Astrocyte of the spinal cord (primary cell): ENCODE results near the gene IMPA2.
"Not testable (repeated sequence)": the region's sequence is repeated elsewhere in the genome, so short reads cannot be mapped to it uniquely, and the experiment has no call there.

Source experiments
- DNase-seq: peaks from one replicate; pipeline ENCODE4 v3.0.0; 2011; ENCODE audit warnings: low read depth, low spot score
- H3K4me3 ChIP-seq: 2 replicates; pipeline ENCODE4 v1.5.1; 2011; ENCODE audit warnings: low read depth, mild to moderate bottlenecking, low read length, moderate library complexity
- in situ Hi-C: cut with HindIII; loops from 2 replicates; pipeline ENCODE4 v1.10.0; 2017; ENCODE audit warnings: low sequenced_read_pairs
- TF ChIP-seq, protein P1 (sequence below): IDR thresholded peaks from 2 replicates; pipeline ENCODE4 v1.5.1; 2012; ENCODE audit warnings: low read depth, mild to moderate bottlenecking, low read length, inconsistent platforms

The IMPA2 gene

DNA sequence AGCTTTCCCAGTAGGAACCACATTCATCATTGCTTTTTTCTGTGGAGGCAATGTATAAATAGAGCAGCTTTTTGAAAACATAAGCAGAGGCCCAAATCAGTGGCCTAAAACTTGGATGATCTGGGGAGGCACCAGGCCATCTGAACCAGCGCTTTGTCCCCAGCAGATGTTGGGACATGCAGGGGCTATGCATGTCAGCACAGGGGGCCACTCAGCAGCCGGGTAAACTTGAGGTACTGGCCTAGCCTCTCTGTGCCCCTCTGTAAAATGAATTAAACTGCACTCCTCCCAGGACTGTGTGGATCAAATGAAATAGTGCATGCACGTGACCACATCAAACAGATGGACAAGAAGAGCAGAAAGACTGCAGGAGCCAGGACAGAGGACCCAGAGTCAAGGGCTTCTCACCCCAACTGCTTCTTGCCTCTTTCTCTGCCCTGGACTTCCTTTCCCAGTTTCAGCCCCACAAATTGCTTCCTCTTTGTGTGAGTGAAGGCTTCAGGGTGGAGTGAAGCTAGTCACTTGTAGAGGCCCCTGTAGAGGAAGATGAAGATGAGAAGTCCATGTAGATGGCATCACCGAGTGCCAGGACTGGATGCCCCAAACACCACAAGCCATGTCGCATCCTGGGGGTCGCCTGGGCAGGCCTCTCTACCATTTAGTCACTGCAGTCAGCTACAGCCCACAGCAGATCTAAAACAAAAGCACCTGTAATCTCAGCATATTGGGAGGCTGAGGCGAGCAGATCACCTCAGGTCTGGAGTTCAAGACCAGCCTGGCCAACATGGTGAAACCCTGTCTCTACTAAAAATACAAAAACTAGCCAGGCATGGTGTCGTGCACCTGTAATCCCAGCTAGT is 53.2 kb downstream of the IMPA2 start:
- in situ Hi-C loops, result no loop called here
- H3K4me3 ChIP-seq, result no peak overlapping the region
- TF ChIP-seq, protein P1, sequence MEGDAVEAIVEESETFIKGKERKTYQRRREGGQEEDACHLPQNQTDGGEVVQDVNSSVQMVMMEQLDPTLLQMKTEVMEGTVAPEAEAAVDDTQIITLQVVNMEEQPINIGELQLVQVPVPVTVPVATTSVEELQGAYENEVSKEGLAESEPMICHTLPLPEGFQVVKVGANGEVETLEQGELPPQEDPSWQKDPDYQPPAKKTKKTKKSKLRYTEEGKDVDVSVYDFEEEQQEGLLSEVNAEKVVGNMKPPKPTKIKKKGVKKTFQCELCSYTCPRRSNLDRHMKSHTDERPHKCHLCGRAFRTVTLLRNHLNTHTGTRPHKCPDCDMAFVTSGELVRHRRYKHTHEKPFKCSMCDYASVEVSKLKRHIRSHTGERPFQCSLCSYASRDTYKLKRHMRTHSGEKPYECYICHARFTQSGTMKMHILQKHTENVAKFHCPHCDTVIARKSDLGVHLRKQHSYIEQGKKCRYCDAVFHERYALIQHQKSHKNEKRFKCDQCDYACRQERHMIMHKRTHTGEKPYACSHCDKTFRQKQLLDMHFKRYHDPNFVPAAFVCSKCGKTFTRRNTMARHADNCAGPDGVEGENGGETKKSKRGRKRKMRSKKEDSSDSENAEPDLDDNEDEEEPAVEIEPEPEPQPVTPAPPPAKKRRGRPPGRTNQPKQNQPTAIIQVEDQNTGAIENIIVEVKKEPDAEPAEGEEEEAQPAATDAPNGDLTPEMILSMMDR, result no peak
- no peak for DNase-seq

DNA sequence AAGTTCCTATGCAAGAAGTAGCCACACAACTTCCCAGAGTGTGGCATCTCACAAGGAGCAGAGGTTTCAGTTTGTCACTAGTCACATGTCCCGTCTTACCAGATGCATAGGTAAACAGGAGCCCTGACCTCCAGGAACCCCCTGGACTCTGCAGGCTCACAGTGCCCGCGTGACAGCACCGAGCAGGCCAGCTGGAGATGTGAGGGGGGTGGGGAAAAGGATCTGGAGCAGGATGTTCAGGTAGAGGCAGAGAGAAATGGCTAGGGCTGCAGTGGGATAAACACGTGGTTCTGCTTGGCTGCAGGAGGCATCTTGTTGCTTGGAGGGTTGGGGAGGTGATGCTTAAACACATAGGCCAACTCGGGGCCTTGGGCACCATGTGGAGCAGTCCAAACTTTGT is 54.2 kb downstream of the IMPA2 start:
- TF ChIP-seq, protein P1, result no peak
- no peak for DNase-seq
- in situ Hi-C loops, result no loop called here
- no peak overlapping the region for H3K4me3 ChIP-seq

DNA sequence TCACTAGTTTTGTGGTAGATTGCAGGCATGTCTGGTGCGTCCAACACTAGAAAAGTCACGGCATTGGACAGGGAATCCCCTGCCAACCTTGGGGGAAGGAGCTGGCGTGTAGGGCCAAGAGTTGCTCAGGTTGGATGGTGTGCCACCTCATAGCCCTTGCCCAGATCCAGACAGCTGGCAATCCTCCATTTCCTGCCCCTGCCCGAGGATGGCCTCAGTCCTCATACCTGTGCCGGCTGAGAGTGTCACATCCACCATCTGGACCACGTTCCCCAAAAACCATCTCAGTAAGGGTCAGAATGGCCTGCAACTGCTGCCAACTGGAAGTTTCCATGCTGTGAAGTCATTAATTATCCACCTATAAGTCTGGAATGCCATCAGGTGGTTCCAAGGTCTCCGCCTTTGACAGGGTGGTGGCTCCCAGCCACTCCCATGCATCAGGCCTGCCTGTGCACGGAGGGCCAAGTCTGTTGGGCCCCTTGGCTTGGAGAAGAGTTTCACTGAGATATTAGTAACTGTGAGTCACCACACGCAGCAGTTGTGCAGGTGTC is 55.0 kb downstream of the IMPA2 start:
- DNase-seq, result no peak
- in situ Hi-C loops, result no loop called here
- no peak overlapping the region for H3K4me3 ChIP-seq
- TF ChIP-seq, protein P1, result no peak

DNA sequence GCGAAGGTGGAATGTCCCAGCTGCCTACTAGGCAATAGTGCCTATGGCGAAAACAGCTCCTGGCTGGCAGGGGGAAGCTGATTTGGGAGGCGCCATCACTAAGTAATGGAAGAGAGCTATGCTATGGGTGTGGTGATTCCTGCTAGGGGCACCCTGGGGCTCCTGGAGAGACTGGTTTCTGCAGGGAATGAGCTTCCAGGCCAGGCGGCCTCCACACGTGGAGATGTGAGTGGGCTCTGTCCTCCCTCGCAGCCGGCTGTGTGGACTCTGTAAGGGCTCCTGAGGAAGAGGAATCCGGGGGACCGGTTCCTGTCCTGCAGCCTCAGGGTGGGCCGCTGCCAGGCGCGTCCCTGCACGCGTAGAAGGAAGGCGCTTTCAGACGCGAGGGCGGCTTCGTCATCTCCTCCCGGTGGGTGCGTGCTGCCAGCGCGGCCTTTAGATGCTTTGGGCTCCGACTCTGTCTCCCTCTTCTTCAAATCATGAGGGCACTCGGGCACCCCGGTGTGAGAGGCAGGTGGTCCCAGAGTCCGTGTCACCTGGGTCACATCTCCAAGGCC is 56.9 kb downstream of the IMPA2 start:
- no peak for DNase-seq
- TF ChIP-seq, protein P1, result no peak
- H3K4me3 ChIP-seq, result no peak overlapping the region
- in situ Hi-C loops, result no loop called here

DNA sequence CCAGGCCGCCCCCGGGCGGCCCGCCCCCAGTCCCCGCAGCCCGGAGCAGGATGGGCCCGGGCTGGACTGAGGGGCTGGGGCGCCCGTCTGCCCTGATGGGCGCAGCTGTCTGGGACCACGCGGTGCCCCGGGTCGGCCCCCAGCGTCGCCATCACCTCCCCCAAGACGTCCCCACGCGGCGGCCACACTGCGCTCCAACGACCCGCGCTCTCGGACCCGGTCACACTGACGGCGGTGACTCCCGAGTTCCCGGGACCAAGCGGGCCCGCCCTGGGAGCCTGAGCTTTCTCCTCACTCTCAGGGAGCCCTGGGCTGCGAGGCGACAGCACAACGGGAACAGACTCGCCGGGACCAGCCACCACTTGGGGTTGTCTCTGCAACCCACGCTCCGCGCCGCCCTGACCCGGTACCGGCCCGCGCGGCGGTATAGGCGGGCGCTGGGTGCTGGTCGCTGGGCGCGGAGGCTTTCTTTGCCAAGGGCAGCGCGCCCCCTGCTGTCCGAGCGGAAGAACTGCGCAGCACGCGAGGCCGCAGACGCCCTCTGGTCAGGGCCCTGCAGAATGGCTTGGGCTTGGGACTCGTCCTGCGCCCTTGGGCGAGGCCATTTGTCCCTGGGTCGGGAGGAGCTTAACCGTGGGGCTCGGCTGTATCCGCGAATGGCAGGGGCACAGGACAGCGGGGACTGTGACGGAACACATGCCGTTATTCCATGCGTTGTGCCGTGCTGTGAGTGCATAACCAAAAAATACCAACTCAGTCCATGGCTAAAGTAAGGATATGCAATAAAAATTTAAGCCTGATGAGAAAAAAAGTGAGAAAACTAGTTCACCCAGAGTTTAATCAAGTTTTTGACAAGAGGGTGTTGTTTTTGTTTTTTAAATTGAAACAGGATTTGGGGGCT is 57.6 kb downstream of the IMPA2 start:
- peak; percentile 73 for DNase-seq
- TF ChIP-seq, protein P1, result peak; percentile 88
- peak overlapping the region; percentile 48 for H3K4me3 ChIP-seq
- in situ Hi-C loops, result no loop called here

GRCh38 chr18:12039540-12039930 is 58.2 kb downstream of the IMPA2 start:
- DNase-seq, in situ Hi-C loops, H3K4me3 ChIP-seq: not testable (repeated sequence)
